Kidney tubule cell (primary cell): ENCODE data around the gene PRRC2C.

Source experiments
- DNase-seq: peaks from one replicate; pipeline ENCODE4 v3.0.0-alpha.2; 2018; ENCODE audit warnings: low spot score

The PRRC2C gene

DNA sequence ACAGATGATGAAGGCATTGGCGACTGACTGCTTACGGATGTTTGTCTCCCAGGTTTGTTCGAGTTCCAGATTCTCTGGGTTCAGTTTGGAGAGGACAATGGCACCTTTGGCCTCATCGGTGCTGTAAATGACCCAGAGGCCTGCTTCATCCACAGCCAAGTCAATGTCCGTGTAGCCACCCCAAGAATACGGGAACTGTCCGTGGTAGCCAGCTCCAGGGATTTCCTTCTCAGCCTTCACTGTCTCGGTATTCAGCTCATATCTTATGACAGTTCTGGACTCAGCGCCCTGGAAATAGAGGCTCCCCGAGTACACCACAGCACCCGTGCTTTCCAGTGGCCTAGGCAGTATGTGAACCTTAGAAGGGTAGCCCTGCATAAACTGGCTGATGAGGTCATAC, 150.8 kb downstream of the PRRC2C start:
- no peak for DNase-seq

DNA sequence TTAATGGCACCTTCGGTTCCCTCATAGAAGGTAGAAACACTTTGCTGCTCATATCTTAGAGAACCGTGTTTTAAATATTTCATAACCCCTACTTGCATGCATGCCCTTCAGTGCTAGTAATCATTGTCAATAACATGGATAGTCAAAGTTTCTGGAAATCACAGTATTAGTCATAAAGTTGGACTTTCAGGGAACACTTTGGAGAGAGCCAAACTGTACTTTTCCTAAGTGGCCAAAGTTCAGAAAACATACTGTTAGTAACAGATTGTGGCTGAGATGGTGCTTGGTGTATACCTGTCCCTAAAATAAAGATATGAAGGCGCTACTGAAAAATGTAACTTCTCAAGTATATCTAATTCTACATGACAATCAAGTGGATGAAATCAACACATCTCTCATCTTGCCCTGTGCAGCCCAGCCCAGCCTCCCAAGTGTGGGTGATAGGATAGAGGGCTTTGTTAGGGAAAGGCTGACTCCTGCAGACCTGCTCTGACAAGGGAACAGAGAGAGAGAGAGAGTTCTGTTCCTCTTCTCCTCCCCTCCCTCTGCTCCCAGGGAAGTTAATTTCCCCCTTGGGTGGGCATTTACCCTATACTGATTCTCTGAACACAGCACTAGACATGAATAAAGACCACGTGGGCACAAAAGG, 152.7 kb downstream of the PRRC2C start:
- no peak for DNase-seq

DNA sequence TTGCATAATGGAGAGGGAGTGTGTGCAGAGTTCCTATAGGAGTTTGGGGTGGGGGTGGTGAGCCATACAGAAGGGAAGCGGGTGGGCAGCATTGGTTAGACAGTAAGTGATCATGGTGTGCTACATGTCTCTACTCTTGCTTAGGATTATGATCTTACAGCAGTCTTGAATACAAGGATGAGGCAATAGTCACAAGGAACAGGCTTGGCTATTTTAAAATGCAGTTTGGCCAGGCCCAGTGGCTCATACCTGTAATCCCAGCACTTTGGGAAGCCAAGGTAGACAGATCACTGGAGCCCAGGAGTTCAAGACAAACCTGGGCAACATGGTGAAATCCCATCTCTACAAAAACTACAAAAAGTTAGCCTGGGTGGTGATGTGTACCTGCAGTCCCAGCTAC, 154.9 kb downstream of the PRRC2C start:
- no peak for DNase-seq

DNA sequence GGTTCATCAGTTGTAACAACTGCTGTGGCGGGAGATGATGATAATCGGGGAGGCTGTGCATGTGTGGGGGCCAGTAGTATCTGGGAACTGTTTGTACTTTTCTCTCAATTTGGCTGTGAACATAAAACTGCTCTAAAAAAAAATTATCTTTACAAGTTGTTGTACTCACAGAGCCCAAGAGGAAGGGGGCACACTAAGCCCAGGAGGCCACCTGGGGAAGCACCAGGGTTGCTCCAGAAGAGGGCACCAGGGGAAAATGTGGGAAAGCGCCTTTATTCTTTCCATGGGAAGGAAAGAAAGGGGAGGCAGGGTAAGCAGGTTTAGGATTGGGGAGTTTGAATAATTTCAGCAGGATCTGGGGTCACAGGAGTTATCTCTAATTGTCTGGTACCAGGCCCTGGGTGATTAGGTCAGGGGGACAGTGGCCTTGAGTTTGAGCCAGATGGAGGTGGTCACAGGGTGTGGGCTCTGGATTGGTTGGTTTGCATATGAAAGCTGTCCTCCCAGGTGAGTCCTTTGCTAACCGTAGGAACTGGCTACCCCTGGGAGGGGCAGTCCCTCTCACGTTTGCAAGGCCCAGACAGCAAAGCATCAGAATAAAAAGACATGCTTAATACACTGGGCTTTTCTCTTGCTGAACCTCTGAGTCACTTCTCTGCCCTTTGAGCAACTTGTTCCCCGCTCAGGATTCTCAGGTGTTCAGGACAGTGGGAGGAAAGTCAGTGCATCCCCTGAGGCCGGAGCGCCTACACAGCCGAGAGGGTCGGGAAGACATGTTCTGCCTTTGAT, 155.9 kb downstream of the PRRC2C start:
- DNase-seq, result no peak

DNA sequence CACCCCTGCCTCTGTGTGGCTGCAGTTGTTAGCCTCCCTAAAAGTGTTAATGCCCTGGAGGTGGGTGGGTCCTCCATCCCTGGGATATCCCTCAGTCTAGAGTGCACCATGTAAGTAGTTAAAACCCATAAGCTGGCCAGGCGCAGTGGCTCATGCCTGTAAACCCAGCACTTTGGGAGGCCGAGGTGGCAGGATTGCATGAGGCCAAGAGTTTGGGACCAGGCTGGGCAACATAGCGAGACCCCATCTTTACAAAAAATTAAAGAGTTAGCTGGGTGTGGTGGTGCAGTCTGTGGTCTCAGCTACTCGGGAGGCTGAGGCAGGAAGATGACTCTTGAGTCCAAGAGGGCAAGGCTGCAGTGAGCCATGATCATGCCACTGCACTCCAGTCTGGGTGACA, 156.9 kb downstream of the PRRC2C start:
- no peak for DNase-seq
